Femur (tissue), 1 donor: ENCODE results near the gene ETV3L.
"Not testable (repeated sequence)": the region's sequence is repeated elsewhere in the genome, so short reads cannot be mapped to it uniquely, and the experiment has no call there.

Source experiments
- DNase-seq: peaks from one replicate; pipeline ENCODE4 v3.0.0-alpha.2; 2017

ETV3L gene

GRCh38 chr1:157073944-157074685 is 25.5 kb downstream of the ETV3L start:
- DNase-seq: peak; percentile 80

DNA sequence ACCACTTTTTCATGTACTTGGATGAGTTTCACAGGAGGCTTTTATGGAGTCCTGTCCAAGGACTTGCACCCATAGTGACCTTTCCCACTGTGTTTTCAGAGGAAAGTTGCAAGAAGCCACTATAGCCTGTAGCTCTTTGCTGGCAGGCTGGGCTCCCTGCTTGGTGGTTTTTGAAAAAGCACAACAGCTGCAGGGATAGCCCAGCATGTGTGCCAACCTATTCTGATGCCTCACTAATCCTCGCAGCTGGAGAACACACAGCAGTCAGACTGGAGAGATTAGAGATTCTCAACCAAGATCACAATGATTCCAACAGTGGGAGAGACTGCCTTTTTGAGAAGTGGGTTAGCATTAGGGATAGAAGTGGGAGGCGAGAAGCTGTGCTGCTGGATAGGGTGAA is 30.0 kb downstream of the ETV3L start:
- peak; percentile 76 for DNase-seq

GRCh38 chr1:157059241-157059640 is 40.4 kb downstream of the ETV3L start:
- not testable (repeated sequence) for DNase-seq

DNA sequence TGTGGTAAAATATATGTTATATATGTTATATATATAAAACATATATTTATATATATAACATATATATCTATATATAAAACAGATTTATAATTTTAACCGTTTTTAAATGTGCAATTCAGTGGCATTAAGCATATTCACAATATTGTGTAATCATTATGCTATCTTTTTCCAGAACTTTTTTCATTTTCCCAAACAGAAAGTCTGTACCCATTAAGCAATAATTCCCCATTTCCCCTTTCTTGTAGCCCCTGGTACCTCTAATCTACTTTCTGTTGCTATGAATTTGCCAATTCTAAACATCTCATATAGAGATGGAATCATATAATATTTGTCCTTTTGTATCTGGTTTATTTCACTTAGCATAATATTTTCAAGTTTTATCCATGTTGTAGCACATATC is 43.3 kb downstream of the ETV3L start:
- DNase-seq: no peak

- DNase-seq: not testable (repeated sequence)
Observed at GRCh38 chr1:157055729-157056128, 43.9 kb downstream of the ETV3L start.

GRCh38 chr1:157050836-157051235 is 48.8 kb downstream of the ETV3L start:
- DNase-seq: no peak

GRCh38 chr1:157047062-157047410 is 52.6 kb downstream of the ETV3L start:
- DNase-seq: no peak

DNA sequence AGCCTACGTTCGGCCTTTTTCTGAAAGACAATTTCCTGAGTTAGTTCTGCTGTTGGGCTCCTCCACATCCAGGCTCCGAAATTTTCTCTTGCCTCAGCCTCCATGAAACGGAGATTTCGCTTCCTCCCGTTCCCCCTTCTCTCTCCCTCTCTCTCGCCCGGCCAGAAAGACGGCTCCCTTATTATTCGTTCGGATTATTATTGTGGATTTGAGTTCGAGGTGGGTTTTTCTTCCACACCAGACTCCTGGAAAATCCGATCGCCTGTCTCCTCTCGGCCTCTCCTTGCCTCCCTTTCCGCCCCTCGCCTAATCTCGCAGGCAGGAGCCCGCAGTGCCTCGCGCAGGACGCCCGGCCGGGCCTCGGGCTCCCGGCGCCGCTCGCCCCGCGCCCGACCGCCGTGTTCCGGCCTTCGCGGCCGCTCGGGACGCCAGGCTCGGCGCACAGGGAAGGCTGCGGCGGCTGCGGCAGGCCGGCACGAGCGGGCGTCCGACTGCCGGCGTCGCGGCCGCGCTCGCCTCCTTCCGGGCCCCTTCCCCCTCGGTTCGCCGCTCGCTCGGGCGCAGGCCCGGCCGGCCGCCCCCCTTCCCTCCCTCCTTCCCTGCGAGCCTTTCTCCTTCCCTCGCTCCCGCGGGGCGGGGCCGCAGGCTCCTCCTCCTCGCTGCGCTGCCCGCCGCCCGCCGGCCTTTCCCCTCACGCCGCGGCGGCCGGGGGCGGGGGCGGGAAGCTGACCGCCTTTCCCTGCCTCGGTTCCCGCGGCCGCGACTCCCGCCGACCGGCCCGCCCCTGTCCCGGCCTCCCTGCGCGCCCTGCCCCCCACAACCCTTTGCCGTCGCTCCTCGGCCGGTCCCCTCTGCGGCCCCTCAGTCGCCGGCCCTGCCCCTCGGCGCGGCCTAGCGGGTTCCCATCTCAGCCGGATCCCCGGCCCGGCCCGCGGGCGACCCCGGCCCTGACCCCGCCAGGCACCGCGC is 54.1 kb downstream of the ETV3L start, which contains the start of gene ARHGEF11:
Gene ARHGEF11 (minus strand): TSS at position 493 of the 969 bp plus-strand sequence. CDS start 1,412 bp downstream, outside the sequence.
- DNase-seq: peak; percentile 94

DNA sequence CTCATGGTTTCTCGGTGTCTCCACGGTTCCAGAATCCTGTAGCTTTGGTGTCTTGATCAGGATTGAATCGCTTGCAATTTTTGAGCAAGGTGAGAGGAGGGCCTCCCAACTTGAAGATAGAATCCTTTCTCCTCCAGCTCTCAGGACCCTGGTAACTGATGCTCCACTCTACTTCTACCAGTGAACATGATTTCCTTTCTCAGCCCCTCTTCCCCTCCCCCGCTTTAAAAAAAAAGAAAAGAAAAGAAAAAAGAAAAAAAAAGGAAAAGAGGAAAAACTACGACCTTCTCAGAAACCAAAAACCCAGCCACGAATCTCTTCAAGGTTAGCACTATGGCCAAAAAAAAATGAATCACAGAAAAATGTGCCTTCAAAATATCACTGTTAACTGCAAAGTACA is 55.3 kb downstream of the ETV3L start:
- no peak for DNase-seq

DNA sequence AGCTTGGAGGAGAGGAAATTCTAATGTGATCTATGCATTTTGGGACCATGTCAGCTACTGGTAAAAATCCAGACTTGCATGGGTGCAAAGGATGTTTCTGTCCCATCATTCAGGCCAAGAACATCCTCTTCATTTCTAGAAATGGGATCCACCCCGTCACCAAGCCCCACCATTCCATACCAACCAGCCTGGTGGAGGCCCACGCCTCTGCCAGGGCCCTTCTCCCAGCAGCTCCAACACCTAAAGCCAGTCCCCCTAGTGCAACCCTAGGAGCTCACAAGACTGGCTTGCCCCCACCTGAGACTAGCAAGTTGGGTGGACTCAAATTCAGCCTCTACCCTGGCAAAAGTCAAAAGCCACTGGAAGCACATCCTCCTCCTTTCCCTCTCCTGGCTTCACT is 55.9 kb downstream of the ETV3L start:
- DNase-seq: no peak

DNA sequence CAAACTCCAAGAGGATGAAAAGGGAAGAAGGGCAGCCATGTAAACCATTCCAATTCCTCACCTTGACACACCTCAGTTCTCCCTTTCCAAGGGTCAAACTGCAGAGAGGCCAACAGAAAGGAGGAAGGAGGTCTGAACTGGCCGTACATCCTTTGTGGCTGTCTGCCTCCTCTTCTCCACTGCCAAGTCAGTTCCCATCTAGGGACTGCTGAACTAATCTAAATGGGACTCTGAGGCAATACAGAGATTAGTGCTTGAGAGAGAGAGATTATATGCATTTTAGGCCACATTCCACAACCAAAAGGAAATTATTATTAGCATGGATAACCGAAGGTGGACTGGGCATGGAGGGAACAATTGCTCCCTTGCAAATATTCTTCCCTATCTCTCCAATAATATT is 56.8 kb downstream of the ETV3L start:
- DNase-seq: no peak
